Gastrocnemius medialis (tissue), 4 donors: ENCODE results near the gene LDLRAD4.

Experiments
- POLR2A ChIP-seq, 2 donors: fragments of 450-650 bp; IDR thresholded peaks; one replicate each; pipeline ENCODE4 v1.6.1; 2017; ENCODE audit warnings: antibody characterized with exemption in 2 of 2, mild to moderate bottlenecking in 2 of 2, moderate library complexity in 2 of 2
- TF ChIP-seq, protein P1 (sequence below), 5 experiments: fragments of 450-650 bp in 3 of 5; fragments of 200-600 bp in 2 of 5; sonication (generic) in 2 of 5; IDR thresholded peaks in 4 of 5; conservative IDR thresholded peaks in 1 of 5; 1 replicate in 4 of 5; 2 replicates in 1 of 5; pipeline ENCODE4 v1.5.1; 2016 to 2019; ENCODE audit warnings: antibody characterized with exemption in 5 of 5, mild to moderate bottlenecking in 3 of 5, moderate library complexity in 3 of 5

DNA sequence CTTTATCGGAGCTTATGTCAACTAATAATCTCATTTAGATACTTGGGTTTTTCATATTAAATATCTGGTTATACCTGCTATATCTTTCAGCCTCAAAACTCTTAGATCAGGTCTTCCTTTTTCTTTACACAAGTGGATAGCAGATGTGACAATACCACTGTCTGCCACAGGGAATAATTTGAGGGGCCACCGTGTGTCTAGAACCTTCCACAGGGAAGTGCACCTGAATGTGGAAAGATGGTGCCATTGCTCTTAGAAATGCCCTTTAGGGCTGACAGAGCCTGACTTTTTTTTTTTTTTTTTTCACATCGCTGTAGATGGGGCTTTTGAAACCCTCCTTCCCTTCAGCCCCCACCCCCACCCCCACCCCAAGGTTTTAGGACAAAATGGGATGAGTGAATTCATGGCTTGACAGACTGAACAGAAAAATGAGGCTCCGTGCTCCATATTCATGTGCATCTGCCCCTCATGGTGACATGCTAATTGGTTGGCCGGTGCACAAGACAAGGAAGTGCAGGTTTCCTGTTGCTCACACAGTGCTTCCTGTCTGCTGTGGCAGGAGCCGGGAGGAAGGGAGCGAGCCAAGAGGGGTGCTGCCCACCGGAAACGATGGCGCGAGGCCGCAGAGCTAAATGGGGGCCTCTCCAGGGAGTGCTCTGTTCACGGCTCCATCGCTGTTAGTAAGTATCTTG is 246.0 kb downstream of the LDLRAD4 start:
- TF ChIP-seq, protein P1, sequence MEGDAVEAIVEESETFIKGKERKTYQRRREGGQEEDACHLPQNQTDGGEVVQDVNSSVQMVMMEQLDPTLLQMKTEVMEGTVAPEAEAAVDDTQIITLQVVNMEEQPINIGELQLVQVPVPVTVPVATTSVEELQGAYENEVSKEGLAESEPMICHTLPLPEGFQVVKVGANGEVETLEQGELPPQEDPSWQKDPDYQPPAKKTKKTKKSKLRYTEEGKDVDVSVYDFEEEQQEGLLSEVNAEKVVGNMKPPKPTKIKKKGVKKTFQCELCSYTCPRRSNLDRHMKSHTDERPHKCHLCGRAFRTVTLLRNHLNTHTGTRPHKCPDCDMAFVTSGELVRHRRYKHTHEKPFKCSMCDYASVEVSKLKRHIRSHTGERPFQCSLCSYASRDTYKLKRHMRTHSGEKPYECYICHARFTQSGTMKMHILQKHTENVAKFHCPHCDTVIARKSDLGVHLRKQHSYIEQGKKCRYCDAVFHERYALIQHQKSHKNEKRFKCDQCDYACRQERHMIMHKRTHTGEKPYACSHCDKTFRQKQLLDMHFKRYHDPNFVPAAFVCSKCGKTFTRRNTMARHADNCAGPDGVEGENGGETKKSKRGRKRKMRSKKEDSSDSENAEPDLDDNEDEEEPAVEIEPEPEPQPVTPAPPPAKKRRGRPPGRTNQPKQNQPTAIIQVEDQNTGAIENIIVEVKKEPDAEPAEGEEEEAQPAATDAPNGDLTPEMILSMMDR (IDR thresholded peaks at IDR 0.05 in 4 of 5, conservative IDR thresholded peaks at IDR 0.05 in 1 of 5), result no peak
- TF ChIP-seq POLR2A (IDR thresholded peaks at IDR 0.05), result no peak
